Hepatocyte (in vitro differentiated cells): ENCODE measurements around the gene GRB10. TPM values are rescaled to one million over a fixed set of nuclear protein-coding genes. Genes with fewer than 3 reads are reported as not detected.

Experiments
- DNase-seq: peaks from one replicate; pipeline ENCODE4 v3.0.0-alpha.2; 2016; ENCODE audit warnings: low spot score
- H2AFZ ChIP-seq: fragments of 200-600 bp; sonication (generic); 2 replicates; pipeline ENCODE4 v1.6.0; 2016; ENCODE audit warnings: antibody characterized with exemption, mild to moderate bottlenecking
- H3K27ac ChIP-seq: fragments of 200-600 bp; sonication (generic); 2 replicates; pipeline ENCODE4 v1.5.1; 2016; ENCODE audit warnings: mild to moderate bottlenecking
- H3K27me3 ChIP-seq: fragments of 200-600 bp; sonication (generic); 2 replicates; pipeline ENCODE4 v1.6.1; 2016
- H3K36me3 ChIP-seq: fragments of 200-600 bp; sonication (generic); replicated peaks from 2 replicates; pipeline ENCODE4 v1.5.1; 2016; ENCODE audit warnings: low read depth; ENCODE audit not compliant: insufficient read depth
- H3K4me1 ChIP-seq: fragments of 200-600 bp; sonication (generic); 2 replicates; pipeline ENCODE4 v1.5.1; 2016; ENCODE audit warnings: mild to moderate bottlenecking, moderate library complexity; ENCODE audit not compliant: insufficient read depth
- H3K4me2 ChIP-seq: fragments of 200-600 bp; sonication (generic); 2 replicates; pipeline ENCODE4 v1.6.0; 2016
- H3K4me3 ChIP-seq: fragments of 200-600 bp; sonication (generic); 2 replicates; pipeline ENCODE4 v1.5.1; 2016; ENCODE audit warnings: mild to moderate bottlenecking
- H3K79me2 ChIP-seq: fragments of 200-600 bp; sonication (generic); 2 replicates; pipeline ENCODE4 v1.6.0; 2017; ENCODE audit warnings: mild to moderate bottlenecking
- H3K9me2 ChIP-seq: fragments of 200-600 bp; sonication (generic); replicated peaks from 2 replicates; pipeline ENCODE4 v1.6.0; 2017; ENCODE audit warnings: mild to moderate bottlenecking; ENCODE audit not compliant: insufficient read depth
- H3K9me3 ChIP-seq: fragments of 200-600 bp; sonication (generic); 2 replicates; pipeline ENCODE4 v1.5.1; 2016; ENCODE audit warnings: low read depth, mild to moderate bottlenecking
- H4K20me1 ChIP-seq: fragments of 200-600 bp; sonication (generic); 2 replicates; pipeline ENCODE4 v1.6.0; 2016; ENCODE audit warnings: mild to moderate bottlenecking; ENCODE audit not compliant: insufficient read depth, poor library complexity, severe bottlenecking
- CTCF ChIP-seq: fragments of 200-600 bp; sonication (generic); IDR thresholded peaks from 2 replicates; pipeline ENCODE4 v1.5.1; 2016; ENCODE audit warnings: antibody characterized with exemption, mild to moderate bottlenecking; ENCODE audit not compliant: poor library complexity
- EZH2 ChIP-seq: fragments of 200-600 bp; sonication (generic); IDR thresholded peaks from 2 replicates; pipeline ENCODE4 v1.6.1; 2016; ENCODE audit warnings: antibody characterized with exemption, mild to moderate bottlenecking, borderline replicate concordance
- EZH2phosphoT487 ChIP-seq: fragments of 200-600 bp; sonication (generic); IDR thresholded peaks from one replicate; pipeline ENCODE4 v1.6.1; 2018; ENCODE audit warnings: antibody characterized with exemption, mild to moderate bottlenecking, low read depth, moderate library complexity; ENCODE audit not compliant: unreplicated experiment, severe bottlenecking
- WGBS: methylation state at CpG from one replicate; pipeline ENCODE4 v1.1.6; 2016; ENCODE audit warnings: low lambda C conversion rate; ENCODE audit errors: missing lambda C conversion rate; 5-methylcytosine and 5-hydroxymethylcytosine counted together
- polyA plus RNA-seq: library from polyadenylated mRNA; unstranded; fragments of >200 nt; fragmentation: Nextera tagmentation; extraction: Ambion mirVana; gene quantifications from 2 replicates; pipeline ENCODE4 v1.2.1, GENCODE V29; 2016
- total RNA-seq: library from RNA; depleted of rRNA; stranded (reverse); fragments of >200 nt; gene quantifications from 2 replicates; pipeline ENCODE4 v1.2.3, GENCODE V29; 2014

GRB10 gene
- total and polyA plus RNA-seq, 2 experiments from 2014 or later = 47.6 to 65.9 TPM

- no peak for TF ChIP-seq EZH2phosphoT487
- TF ChIP-seq CTCF = no peak
- no peak for TF ChIP-seq EZH2
- Histone ChIP-seq H4K20me1 (peaks cover 10% of the 10 kb centered on the region), H3K4me1 (no peaks in the 10 kb centered on the region), H3K4me3 (no peak overlapping the region), H2AFZ (no peak overlapping the region), H3K27me3 (no peaks in the 10 kb centered on the region), H3K9me3 (no peaks in the 10 kb centered on the region), H3K27ac (no peak overlapping the region), H3K9me2 (no peaks in the 10 kb centered on the region), H3K4me2 (no peak overlapping the region), H3K79me2 (peaks cover 43% of the 10 kb centered on the region), H3K36me3 (no peaks in the 10 kb centered on the region)
- 87% methylated on average over 10 of the region's 10 CpGs for WGBS
- no peak for DNase-seq
These were observed 153.3 kb downstream of the GRB10 start for GRCh38 chr7:50629238-50629901.

GRCh38 chr7:50628434-50629084, 154.1 kb downstream of the GRB10 start:
- Histone ChIP-seq H3K36me3 (no peaks in the 10 kb centered on the region), H3K4me3 (no peak overlapping the region), H4K20me1 (peaks cover 10% of the 10 kb centered on the region), H3K9me2 (no peaks in the 10 kb centered on the region), H3K9me3 (no peaks in the 10 kb centered on the region), H3K79me2 (peaks cover 38% of the 10 kb centered on the region), H3K27me3 (no peaks in the 10 kb centered on the region), H2AFZ (no peak overlapping the region), H3K4me2 (no peak overlapping the region), H3K27ac (no peak overlapping the region), H3K4me1 (no peaks in the 10 kb centered on the region)
- DNase-seq = no peak
- TF ChIP-seq CTCF (no peak), EZH2phosphoT487 (no peak), EZH2 (no peak)
- WGBS = 64% methylated on average over 3 of the region's 6 CpGs

- no peak overlapping the region for H3K4me2 ChIP-seq
- H4K20me1 ChIP-seq = peaks cover 7% of the 10 kb centered on the region
- H3K9me3 ChIP-seq = no peaks in the 10 kb centered on the region
- 87% methylated on average over 17 of the region's 17 CpGs for WGBS
- H3K27ac ChIP-seq = no peak overlapping the region
- no peak for DNase-seq
- no peak overlapping the region for H3K4me3 ChIP-seq
- H2AFZ ChIP-seq = no peak overlapping the region
- H3K27me3 ChIP-seq = no peaks in the 10 kb centered on the region
- no peaks in the 10 kb centered on the region for H3K9me2 ChIP-seq
- TF ChIP-seq EZH2phosphoT487 (no peak), CTCF (no peak), EZH2 (no peak)
- H3K79me2 ChIP-seq = peaks cover 31% of the 10 kb centered on the region
- H3K36me3 ChIP-seq = no peaks in the 10 kb centered on the region
- H3K4me1 ChIP-seq = no peaks in the 10 kb centered on the region
These were observed 154.8 kb downstream of the GRB10 start for GRCh38 chr7:50627824-50628361.
